Keratinocyte (primary cell): ENCODE results near the gene SCFD1. TPM values are rescaled to one million over a fixed set of nuclear protein-coding genes. Genes with fewer than 3 reads are reported as not detected.

Experiments
- DNase-seq: peaks from one replicate; pipeline ENCODE4 v3.0.0-alpha.2; 2011; ENCODE audit warnings: low read depth, missing footprints, low spot score
- FAIRE-seq: peaks from 2 replicates; lab custom pipeline; 2011; peaks lifted over from hg19 to GRCh38; lab: Jason Lieb, UNC
- H2AFZ ChIP-seq: 2 replicates; pipeline ENCODE4 v1.6.0; 2012; ENCODE audit warnings: low read length, control low read depth, inconsistent platforms; ENCODE audit not compliant: control insufficient read depth
- H3K27ac ChIP-seq: 2 replicates; pipeline ENCODE4 v1.5.1; 2011; ENCODE audit warnings: low read length; ENCODE audit not compliant: control insufficient read depth, insufficient read depth
- H3K27me3 ChIP-seq: 3 replicates; pipeline ENCODE4 v1.6.0; 2011; ENCODE audit warnings: low read length; ENCODE audit not compliant: control insufficient read depth, insufficient read depth; ENCODE audit errors: extremely low read depth
- H3K36me3 ChIP-seq, 2 experiments: 2 replicates in 1 of 2; 3 replicates in 1 of 2; pipeline ENCODE4 v1.5.1; 2011; ENCODE audit warnings: low read length in 2 of 2, mild to moderate bottlenecking in 1 of 2; ENCODE audit not compliant: control insufficient read depth in 2 of 2, insufficient read depth in 2 of 2; ENCODE audit errors: extremely low read depth in 1 of 2
- H3K4me1 ChIP-seq: 3 replicates; pipeline ENCODE4 v1.5.1; 2011; ENCODE audit warnings: low read length; ENCODE audit not compliant: control insufficient read depth, insufficient read depth; ENCODE audit errors: extremely low read depth
- H3K4me2 ChIP-seq: 3 replicates; pipeline ENCODE4 v1.6.0; 2011; ENCODE audit warnings: low read depth, low read length; ENCODE audit not compliant: control insufficient read depth, insufficient read depth; ENCODE audit errors: extremely low read depth
- H3K4me3 ChIP-seq, 3 experiments: fragments of 200-600 bp in 1 of 3; sonication (generic) in 1 of 3; 2 replicates in 2 of 3; 3 replicates in 1 of 3; pipeline ENCODE4 v1.5.1; 2011 to 2016; ENCODE audit warnings: low read length in 3 of 3, mild to moderate bottlenecking in 3 of 3, control low read depth in 2 of 3, inconsistent platforms in 1 of 3, low read depth in 1 of 3, mixed read lengths in 1 of 3, mixed run types in 1 of 3, moderate library complexity in 1 of 3; ENCODE audit not compliant: control insufficient read depth in 2 of 3, insufficient read depth in 2 of 3; ENCODE audit errors: extremely low read depth in 1 of 3
- H3K79me2 ChIP-seq: 2 replicates; pipeline ENCODE4 v1.6.0; 2012; ENCODE audit warnings: low read length; ENCODE audit not compliant: control insufficient read depth, insufficient read depth
- H3K9ac ChIP-seq: 3 replicates; pipeline ENCODE4 v1.6.0; 2011; ENCODE audit warnings: low read length; ENCODE audit not compliant: control insufficient read depth, insufficient read depth; ENCODE audit errors: extremely low read depth
- H3K9me1 ChIP-seq: 3 replicates; pipeline ENCODE4 v1.6.0; 2011; ENCODE audit warnings: low read length; ENCODE audit not compliant: control insufficient read depth, insufficient read depth; ENCODE audit errors: extremely low read depth
- H3K9me3 ChIP-seq: 2 replicates; pipeline ENCODE4 v1.5.1; 2012; ENCODE audit warnings: low read depth, low read length; ENCODE audit not compliant: control insufficient read depth
- H4K20me1 ChIP-seq: 3 replicates; pipeline ENCODE4 v1.6.0; 2011; ENCODE audit warnings: low read length; ENCODE audit not compliant: control insufficient read depth, insufficient read depth; ENCODE audit errors: extremely low read depth
- EZH2 ChIP-seq: IDR thresholded peaks from one replicate; pipeline ENCODE4 v1.6.1; 2012; ENCODE audit warnings: inconsistent platforms, mild to moderate bottlenecking, low read length, moderate library complexity
- dilution Hi-C: fragments of 300-500 bp; cut with MboI; formaldehyde crosslinking; loops from one replicate; pipeline ENCODE4 v1.7.0; 2020; ENCODE audit warnings: low sequenced_read_pairs; ENCODE audit not compliant: extremely low pct_ligation_motif_present
- polyA plus RNA-seq, 5 experiments: library from polyadenylated mRNA; depleted of rRNA in 3 of 5; stranded (reverse) in 3 of 5; stranded (forward) in 1 of 5; unstranded in 1 of 5; fragments of >200 nt; gene quantifications; 1 replicate in 1 of 5; 2 replicates in 3 of 5; 3 replicates in 1 of 5; pipeline versions ENCODE4 v1.2.1 to v1.2.3, GENCODE V29; 2011 to 2012; ENCODE audit warnings: missing spikeins in 2 of 5, low read depth in 1 of 5, low replicate concordance in 1 of 5
- TF ChIP-seq, protein P1 (sequence below), 3 experiments: IDR thresholded peaks in 1 of 3; conservative IDR thresholded peaks in 1 of 3; optimal IDR thresholded peaks in 1 of 3; 2 replicates in 2 of 3; 3 replicates in 1 of 3; pipeline versions ENCODE3 to v1.5.1; 2011; ENCODE audit warnings: low read length in 3 of 3, mild to moderate bottlenecking in 3 of 3, moderate library complexity in 2 of 3, control low read depth in 1 of 3, inconsistent platforms in 1 of 3; ENCODE audit not compliant: insufficient read depth in 2 of 3; ENCODE audit errors: extremely low read depth in 1 of 3

SCFD1 gene
- polyA plus RNA-seq, 1 donor (not counting 4 experiments of a cell fraction or from before 2014, with no cell fraction given) = 100 TPM

DNA sequence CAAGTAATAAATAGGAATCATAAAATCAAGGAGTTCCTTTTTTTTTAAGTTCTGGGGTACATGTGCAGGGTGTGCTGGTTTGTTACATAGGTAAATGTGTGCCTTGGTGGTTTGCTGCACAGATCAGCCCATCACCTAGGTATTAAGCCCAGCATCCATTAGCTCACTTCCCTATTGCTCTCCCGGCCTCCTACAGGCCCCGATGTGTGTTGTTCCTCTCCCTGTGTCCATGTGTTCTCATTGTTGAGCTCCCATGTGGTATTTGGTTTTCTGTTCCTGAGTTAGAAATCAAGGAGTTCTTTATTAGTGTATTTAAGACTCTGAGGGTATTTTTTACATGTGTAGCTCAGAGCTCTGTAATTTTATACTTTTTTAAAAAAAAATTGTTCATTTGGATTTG is 86.0 kb downstream of the SCFD1 start:
- no peak overlapping the region for H2AFZ ChIP-seq
- no peak overlapping the region for H3K4me2 ChIP-seq
- DNase-seq (no peak), FAIRE-seq (no peak)
- H3K4me3 ChIP-seq = no peak overlapping the region
- H3K9me3 ChIP-seq = no peaks in the 10 kb centered on the region
- H3K9ac ChIP-seq = no peak overlapping the region
- H3K79me2 ChIP-seq = no peaks in the 10 kb centered on the region
- dilution Hi-C loops = no loop called here
- TF ChIP-seq, protein P1, sequence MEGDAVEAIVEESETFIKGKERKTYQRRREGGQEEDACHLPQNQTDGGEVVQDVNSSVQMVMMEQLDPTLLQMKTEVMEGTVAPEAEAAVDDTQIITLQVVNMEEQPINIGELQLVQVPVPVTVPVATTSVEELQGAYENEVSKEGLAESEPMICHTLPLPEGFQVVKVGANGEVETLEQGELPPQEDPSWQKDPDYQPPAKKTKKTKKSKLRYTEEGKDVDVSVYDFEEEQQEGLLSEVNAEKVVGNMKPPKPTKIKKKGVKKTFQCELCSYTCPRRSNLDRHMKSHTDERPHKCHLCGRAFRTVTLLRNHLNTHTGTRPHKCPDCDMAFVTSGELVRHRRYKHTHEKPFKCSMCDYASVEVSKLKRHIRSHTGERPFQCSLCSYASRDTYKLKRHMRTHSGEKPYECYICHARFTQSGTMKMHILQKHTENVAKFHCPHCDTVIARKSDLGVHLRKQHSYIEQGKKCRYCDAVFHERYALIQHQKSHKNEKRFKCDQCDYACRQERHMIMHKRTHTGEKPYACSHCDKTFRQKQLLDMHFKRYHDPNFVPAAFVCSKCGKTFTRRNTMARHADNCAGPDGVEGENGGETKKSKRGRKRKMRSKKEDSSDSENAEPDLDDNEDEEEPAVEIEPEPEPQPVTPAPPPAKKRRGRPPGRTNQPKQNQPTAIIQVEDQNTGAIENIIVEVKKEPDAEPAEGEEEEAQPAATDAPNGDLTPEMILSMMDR (optimal IDR thresholded peaks at IDR 0.05 in 1 of 3, IDR thresholded peaks at IDR 0.05 in 1 of 3, conservative IDR thresholded peaks at IDR 0.05 in 1 of 3; ENCODE audit: extremely low read depth in 1 of 3, insufficient read depth in 2 of 3, low read length in 3 of 3) = no peak
- TF ChIP-seq EZH2 = no peak
- no peak overlapping the region for H3K27ac ChIP-seq
- no peaks in the 10 kb centered on the region for H3K27me3 ChIP-seq
- peaks cover 5% of the 10 kb centered on the region for H3K4me1 ChIP-seq
- no peaks in the 10 kb centered on the region for H4K20me1 ChIP-seq
- no peaks in the 10 kb centered on the region for H3K9me1 ChIP-seq
- peaks cover 0 to 7% of the 10 kb centered on the region in 2 experiments for H3K36me3 ChIP-seq

DNA sequence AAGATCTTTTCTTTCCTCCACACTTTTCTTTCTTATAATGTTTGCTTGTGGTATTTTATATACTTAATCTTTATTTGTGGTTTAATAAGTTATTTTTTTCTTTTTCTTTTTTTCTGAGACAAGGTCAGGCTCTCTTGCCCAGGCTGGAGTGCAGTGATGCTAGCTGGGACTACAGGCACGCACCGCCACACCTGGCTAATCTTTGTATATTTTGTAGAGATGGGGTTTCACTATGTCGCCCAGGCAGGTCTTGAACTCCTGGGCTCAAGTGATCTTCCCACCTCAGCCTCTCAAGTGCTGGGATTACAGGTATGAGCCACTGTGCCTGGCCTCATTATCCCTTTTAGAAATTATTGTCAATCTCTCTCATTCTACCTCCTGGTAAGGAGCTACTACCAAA is 87.1 kb downstream of the SCFD1 start:
- H3K27ac ChIP-seq = no peak overlapping the region
- peaks cover 5% of the 10 kb centered on the region for H3K4me1 ChIP-seq
- no peak overlapping the region for H3K4me3 ChIP-seq
- H4K20me1 ChIP-seq = no peaks in the 10 kb centered on the region
- no peak overlapping the region for H3K4me2 ChIP-seq
- H3K9ac ChIP-seq = no peak overlapping the region
- H3K9me3 ChIP-seq = no peaks in the 10 kb centered on the region
- peaks cover 0 to 7% of the 10 kb centered on the region in 2 experiments for H3K36me3 ChIP-seq
- H3K9me1 ChIP-seq = no peaks in the 10 kb centered on the region
- H3K79me2 ChIP-seq = no peaks in the 10 kb centered on the region
- H3K27me3 ChIP-seq = no peaks in the 10 kb centered on the region
- dilution Hi-C loops = no loop called here
- no peak for TF ChIP-seq EZH2
- TF ChIP-seq, protein P1 (optimal IDR thresholded peaks at IDR 0.05 in 1 of 3, IDR thresholded peaks at IDR 0.05 in 1 of 3, conservative IDR thresholded peaks at IDR 0.05 in 1 of 3; ENCODE audit: extremely low read depth in 1 of 3, insufficient read depth in 2 of 3, low read length in 3 of 3) = no peak
- H2AFZ ChIP-seq = no peak overlapping the region
- FAIRE-seq (no peak), DNase-seq (no peak)
